Panc1 (cell line): ENCODE results near the gene HUS1B.

ENCODE experiments used
- CTCF ChIP-seq: fragments of 450-650 bp; IDR thresholded peaks from 2 replicates; pipeline ENCODE4 v1.5.1; 2017; ENCODE audit warnings: mild to moderate bottlenecking
- REST ChIP-seq, 2 experiments: IDR thresholded peaks; 2 replicates each; pipeline ENCODE4 v1.6.1; 2011 to 2012; ENCODE audit warnings: low read depth in 2 of 2, control low read depth in 1 of 2, low read length in 1 of 2, mild to moderate bottlenecking in 1 of 2, moderate library complexity in 1 of 2; ENCODE audit not compliant: insufficient read depth in 1 of 2
- TCF7L2 ChIP-seq: IDR thresholded peaks from 2 replicates; pipeline ENCODE4 v1.6.1; 2011; ENCODE audit warnings: mild to moderate bottlenecking, low read depth, low read length, inconsistent platforms

GRCh38 chr6:683742-684440, 27.0 kb upstream of the HUS1B start:
- no peak for TF ChIP-seq CTCF
- no peak for TF ChIP-seq REST (IDR thresholded peaks at IDR 0.05; ENCODE audit: insufficient read depth in 1 of 2, low read depth in 2 of 2, low read length in 1 of 2)
- TF ChIP-seq TCF7L2 = no peak
